Activated naive CD4-positive, alpha-beta T cell (primary cell): ENCODE results near the gene TNFRSF18.
A peak's percentile ranks its signal among the peaks of the same experiment; 100 is the strongest.
"Not testable (repeated sequence)": the region's sequence is repeated elsewhere in the genome, so short reads cannot be mapped to it uniquely, and the experiment has no call there.

ENCODE experiments used
- DNase-seq, 4 experiments: peaks; one replicate each; lab custom pipeline; 2025; lab: John Stamatoyannopoulos, UW

Gene TNFRSF18, protein sequence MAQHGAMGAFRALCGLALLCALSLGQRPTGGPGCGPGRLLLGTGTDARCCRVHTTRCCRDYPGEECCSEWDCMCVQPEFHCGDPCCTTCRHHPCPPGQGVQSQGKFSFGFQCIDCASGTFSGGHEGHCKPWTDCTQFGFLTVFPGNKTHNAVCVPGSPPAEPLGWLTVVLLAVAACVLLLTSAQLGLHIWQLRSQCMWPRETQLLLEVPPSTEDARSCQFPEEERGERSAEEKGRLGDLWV

DNA sequence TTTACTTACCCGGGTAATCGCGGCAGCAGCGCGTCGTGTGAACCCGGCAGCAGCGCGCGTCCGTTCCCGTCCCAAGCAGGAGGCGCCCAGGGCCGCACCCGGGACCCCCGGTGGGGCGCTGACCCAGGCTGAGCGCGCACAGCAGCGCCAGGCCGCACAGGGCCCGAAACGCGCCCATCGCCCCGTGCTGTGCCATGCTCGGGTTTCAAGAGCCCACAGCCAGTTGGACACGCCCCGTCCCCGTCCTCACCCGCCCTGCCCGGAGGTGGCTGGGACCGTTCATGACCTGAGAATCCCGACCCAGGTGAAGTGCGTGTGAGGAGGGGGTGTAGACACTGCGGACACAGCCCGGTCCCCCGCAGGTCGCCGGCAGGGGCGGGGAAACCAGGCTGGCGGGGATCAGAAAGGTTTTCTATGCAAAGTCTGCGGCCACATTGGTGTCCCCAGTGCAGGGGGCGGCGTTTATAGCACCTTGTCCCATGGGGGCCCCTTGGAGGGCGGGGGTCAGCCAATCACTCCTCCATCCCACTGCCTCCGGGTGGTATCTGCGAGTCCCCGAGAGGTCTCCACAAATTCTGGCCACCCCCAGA lies at the start of gene TNFRSF18:
Gene TNFRSF18 (minus strand): TSS at position 217 of the 590 bp plus-strand sequence. CDS start 21 bp downstream, at position 196.
- DNase-seq = no peak

GRCh38 chr1:1255611-1256010 lies 49.2 kb upstream of the TNFRSF18 start:
- no peak for DNase-seq

- DNase-seq = no peak
These were observed 48.7 kb upstream of the TNFRSF18 start for GRCh38 chr1:1255078-1255477.

- no peak for DNase-seq
These were observed 48.2 kb upstream of the TNFRSF18 start for GRCh38 chr1:1254667-1254998.

DNA sequence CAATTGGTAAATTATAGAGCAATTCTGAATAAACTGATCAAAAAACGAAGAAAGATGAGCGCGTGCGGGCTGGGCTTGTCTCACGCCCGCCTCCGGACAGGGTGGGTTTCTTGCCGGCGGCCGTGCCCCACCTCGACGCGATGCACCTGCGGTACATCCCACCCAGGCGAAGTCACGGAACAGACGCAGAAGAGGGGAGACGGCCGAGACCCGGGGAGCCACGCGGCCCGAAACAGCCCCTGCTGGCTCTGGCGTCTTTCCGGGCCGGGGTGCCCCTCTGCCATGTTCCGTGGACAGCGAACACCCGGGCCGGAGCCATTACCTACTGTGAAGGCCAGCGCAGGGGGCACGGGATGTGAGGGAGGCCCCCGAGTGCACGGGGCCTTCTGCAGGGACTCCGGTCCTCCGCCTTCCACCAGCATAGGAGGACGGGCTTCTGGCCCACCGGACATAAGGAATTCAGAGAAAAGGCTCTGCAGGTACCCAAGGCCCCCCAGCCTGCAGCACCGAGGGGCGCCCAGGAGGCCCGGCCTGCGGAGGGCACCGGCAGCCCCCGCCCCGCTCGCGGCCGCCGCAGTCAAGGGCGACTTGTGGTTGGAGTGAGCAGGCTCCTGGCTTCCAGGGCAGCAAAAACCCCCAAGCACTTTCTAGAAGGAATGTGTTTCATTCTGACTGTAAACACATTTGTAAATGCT lies 47.7 kb upstream of the TNFRSF18 start:
- no peak for DNase-seq

DNA sequence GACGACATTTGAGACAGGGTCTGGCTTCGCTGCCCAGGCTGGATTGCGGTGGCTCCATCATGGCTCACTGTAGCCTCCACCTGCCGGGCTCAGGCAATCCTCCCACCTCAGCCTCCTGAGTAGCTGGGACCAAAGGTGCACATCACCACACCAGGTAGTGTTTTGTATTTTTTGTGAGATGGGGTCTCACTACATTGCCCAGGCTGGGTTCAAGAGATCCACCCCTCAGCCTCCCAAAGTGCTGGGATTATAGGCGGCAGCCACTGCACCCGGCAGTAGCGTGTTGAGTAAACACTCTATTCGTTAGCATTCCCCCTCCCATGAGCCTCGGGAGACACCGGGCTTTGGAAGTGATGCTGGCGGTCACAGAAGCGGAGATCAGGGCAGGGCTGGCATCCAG lies 46.9 kb upstream of the TNFRSF18 start:
- no peak for DNase-seq

GRCh38 chr1:1250786-1251284 lies 44.4 kb upstream of the TNFRSF18 start:
- peak in 3 of 4 experiments; percentile 26 to 66 (median 34) for DNase-seq

DNA sequence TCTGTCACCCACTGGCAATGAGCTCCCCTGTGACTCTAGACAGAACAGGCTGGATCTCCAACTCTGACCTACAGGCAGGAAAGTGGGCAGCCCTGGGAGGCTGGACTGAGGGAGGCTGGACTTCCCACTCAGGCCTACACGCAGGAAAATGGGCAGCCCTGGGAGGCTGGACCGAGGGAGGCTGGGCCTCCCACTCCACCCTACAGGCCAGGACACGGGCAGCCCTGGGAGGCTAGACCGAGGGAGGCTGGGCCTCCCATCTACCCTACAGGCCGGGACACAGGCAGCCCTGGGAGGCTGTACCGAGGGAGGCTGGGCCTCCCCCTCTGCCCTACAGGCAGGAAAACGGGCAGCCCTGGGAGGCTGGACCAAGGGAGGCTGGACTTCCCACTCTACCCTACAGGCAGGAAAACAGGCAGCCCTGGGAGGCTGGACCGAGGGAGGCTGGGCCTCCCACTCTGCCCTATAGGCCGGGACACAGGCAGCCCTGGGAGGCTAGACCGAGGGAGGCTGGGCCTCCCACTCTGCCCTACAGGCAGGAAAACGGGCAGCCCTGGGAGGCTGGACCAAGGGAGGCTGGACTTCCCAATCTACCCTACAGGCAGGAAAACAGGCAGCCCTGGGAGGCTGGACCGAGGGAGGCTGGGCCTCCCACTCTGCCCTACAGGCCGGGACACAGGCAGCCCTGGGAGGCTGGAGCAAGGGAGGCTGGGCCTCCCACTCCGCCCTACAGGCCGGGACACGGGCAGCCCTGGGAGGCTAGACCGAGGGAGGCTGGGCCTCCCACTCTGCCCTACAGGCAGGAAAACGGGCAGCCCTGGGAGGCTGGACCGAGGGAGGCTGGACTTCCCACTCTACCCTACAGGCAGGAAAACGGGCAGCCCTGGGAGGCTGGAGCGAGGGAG lies 41.9 kb upstream of the TNFRSF18 start:
- DNase-seq = not testable (repeated sequence)

DNA sequence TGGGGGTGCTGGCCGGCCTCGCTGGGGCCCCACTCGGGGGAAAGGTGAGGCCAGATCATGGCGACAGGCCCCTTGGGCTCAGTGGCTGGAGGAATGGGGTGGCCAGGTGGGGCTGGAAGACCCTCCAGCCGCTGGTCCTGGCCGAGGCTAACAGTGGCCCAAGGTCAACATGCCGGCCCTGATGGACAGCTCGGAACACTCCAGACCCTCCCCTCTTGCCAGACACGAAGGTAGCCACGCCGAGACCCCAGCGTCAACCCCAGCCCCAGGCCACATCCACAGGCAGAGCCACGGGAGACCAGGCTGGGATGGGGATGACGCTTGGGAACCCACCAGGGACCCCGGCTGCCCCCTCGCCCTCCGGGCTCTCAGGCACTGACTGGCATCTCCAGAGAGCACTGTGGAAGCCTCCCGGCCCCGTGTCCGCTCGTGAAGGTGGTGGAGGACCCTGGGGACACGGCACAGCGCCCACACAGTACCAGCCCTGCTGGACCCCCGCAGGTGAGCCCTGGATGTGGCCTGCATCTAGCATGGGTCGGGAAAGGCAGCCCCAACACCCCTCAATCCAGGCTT lies 41.0 kb upstream of the TNFRSF18 start:
- DNase-seq = no peak

DNA sequence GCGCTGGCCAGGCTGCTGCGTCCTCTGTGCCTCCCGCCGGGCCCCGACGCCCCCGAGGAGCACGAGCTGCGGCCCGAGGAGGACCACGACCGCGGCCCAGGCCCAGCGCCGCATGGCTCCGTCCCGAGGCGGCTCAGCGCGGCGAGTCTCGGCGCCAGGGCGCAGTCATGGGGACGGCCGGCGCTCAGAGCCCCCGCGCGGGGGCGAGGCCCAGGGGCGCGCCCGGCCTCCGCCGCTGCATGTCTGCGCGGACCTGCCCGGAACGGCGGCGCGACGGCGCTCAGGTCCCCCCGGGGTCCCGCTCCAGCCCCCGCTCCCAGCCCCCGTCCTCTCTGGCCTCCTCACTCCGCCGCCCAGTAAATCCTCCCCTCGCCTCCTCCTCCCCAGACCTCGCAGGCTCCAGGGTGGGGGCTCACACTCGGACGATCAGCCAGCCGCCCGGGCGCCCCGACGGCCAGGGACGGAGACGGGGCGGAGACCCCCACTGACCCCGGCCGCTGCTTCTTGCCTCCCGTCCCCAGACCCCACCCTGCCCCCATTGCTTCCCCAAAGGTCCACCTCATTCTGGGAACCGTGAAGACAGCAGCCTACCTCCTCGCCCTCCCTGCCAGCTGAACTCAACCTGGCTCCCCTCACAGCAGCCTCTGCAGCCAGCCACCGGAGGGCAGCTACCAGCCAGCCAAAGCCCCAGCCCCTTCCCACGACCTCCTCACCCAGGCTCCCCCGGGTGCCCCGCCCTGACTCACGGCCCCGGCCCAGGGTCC lies 40.4 kb upstream of the TNFRSF18 start, which contains the start of gene C1QTNF12:
Gene C1QTNF12 (minus strand): TSS at position 146 of the 764 bp plus-strand sequence. CDS start 32 bp downstream, at position 114.
- no peak for DNase-seq

DNA sequence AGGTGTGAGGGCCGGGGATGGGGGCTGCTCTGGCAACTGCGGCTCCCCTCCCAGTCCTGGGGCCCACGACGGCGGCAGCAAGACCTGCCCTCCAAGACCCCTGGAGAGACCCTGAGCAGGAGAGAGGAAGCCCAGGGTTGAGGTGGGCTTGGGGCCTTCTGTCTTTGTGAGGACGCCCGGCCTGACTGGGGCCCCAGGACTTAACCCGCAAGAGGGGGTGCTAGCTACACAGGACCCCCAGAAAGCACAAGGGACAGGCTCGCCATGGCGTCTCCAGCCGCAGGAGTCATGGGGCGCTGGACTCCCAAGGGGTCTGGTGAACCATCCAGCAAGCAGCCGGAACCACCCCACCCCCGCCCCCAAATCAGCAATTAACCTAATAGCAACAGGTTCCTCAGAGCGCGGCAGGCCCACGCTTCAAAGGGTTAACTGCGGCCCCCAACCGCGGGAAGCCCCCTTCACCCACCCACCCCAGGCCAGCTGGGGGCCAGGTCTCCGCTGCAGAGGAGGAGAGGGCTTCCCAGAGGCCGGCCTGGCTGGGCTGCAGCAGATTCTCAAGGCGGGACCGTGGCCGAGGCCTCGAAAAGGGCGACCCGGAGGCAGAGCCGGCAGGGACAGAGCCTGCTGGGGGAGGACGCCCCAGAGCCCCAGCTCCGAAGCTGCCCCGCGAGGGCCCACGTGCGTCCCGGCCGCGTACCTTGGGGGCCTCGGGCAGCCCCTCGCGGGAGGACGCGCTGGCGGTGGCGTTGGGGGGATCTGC lies 39.6 kb upstream of the TNFRSF18 start:
- DNase-seq = no peak

DNA sequence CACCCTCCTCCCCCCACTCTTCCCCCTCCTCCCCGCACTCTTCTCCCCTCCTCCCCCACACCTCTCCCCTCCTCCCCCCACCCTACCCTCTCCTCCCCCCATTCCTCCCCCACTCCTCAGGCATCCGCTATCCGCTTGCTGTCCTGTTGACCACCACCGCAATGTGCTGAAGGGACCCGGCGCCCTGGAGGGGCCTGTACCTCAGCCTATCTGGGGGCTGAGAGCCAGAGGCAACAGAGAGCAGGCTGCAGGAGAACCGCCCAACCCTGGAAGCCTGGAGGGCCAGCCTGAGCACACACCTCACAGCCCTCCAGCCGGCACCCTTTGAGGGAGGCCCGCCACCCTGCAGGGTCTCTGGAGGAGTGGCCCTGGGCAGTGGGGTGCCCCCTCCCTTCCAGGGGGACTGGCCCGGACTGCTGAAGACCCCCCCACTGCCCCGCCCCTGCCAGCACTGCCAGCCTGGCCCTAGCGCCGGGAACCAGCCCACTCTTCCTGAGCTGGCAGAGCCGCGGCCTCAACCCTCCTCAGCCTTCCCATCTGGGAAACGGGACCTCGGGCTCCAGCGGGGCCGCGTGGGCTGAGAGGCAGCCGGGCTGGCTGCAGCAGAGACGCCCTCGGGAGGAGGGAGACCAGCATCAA lies 38.9 kb upstream of the TNFRSF18 start:
- DNase-seq = no peak

- no peak for DNase-seq
These were observed 37.9 kb upstream of the TNFRSF18 start for GRCh38 chr1:1244192-1244811.

DNA sequence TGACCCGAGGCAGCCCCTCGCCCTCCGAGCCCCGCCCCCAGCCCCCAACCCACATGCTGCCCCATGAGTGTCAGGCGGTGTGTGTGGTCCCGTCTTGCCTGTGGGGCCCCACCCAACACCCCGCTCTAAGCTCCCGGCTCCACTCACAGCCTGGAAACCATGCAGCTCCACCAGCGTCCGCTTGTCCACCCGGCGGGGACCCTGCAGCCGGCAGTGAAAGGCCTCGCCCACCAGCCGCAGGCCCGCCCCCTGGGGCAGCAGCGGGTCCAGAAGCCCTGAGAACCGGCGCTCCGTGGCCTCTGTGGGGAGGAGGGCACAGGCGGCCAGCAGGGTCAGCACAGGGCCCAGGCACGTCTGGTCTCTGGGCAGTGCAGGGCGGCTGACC lies 37.4 kb upstream of the TNFRSF18 start:
- DNase-seq = no peak

DNA sequence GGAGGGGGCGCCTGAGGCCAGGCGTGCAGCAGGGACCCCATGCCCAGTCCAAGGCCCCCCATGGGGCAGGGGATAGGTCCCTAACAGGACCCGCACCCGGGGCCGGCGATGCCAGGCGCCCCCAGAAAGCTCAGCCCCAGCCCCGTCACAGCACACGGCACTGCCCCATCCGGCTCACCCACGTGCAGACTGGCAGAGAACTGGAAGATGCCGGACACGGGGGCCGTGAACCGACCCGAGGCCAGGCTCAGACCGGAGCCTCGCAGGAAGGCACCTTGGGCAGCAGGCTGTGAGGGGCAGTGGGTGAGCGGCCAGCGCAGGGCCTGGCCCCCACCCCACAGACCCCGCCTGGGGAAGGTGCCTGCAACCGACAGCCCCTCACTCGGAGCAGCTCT lies 36.9 kb upstream of the TNFRSF18 start:
- no peak for DNase-seq

- no peak for DNase-seq
These were observed 36.3 kb upstream of the TNFRSF18 start for GRCh38 chr1:1242461-1243265.

GRCh38 chr1:1241588-1242219 lies 35.3 kb upstream of the TNFRSF18 start:
- DNase-seq = no peak
